HG03439 (cell line): Measurements from ENCODE around the gene PSORS1C2.
"Not testable (repeated sequence)": the region's sequence is repeated elsewhere in the genome, so short reads cannot be mapped to it uniquely, and the experiment has no call there.

Experiments
- ATAC-seq: cut with Tn5 transposase; IDR thresholded peaks from one replicate; pipeline ENCODE4 v1.9.1; 2021; ENCODE audit warnings: mild to moderate bottlenecking, moderate library complexity; ENCODE audit not compliant: unreplicated experiment

PSORS1C2 gene

GRCh38 chr6:31168606-31169005 is 29.7 kb upstream of the PSORS1C2 start:
- no peak for ATAC-seq

- no peak for ATAC-seq
Measured at GRCh38 chr6:31165986-31166385, 27.1 kb upstream of the PSORS1C2 start.

DNA sequence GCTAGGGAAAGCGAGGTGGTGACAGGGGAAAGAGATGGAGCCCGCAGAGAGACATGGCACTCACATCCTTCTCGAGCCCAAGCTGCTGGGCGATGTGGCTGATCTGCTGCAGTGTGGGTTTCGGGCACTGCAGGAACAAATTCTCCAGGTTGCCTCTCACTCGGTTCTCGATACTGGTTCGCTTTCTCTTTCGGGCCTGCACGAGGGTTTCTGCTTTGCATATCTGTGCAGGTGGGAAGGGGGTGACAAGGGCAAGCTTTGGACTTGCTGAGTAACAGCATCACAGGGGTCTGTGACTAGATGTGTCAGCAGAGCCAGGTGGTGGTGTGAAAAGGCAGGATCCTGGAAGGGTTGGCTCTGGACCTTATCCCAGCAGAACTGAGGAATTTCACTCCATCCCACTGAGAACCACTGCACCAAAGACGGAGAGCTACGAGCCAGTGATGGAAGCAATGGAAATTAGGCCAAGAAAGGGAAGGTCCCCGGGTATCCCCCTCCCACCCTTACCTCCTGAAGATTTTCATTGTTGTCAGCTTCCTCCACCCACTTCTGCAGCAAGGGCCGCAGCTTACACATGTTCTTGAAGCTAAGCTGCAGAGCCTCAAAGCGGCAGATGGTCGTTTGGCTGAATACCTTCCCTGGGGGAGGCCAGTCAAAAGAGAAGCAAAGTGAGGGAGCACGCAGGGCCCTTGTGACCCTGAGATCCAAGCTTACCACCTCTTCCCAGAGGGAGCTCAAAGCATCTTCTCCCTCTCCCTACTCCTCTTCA is 26.4 kb upstream of the PSORS1C2 start:
- ATAC-seq: peak; percentile 65

DNA sequence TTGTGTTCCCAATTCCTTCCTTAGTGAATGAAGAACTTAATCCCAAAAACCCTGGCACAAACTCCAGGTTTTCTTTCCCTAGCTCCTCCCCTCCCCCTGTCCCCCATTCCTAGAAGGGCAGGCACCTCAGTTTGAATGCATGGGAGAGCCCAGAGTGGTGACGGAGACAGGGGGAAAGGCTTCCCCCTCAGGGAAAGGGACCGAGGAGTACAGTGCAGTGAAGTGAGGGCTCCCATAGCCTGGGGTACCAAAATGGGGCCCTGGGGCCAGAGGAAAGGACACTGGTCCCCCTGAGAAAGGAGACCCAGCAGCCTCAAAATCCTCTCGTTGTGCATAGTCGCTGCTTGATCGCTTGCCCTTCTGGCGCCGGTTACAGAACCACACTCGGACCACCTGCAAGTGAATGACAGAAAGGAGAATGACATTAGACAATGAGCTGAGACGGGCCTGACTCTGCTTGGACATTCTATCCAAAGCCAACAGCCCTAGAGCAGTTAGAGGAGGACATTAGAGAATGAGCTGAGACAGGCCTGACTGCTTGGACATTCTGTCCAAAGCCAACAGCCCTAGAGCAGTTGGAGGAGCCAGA is 25.7 kb upstream of the PSORS1C2 start:
- ATAC-seq: not testable (repeated sequence)

DNA sequence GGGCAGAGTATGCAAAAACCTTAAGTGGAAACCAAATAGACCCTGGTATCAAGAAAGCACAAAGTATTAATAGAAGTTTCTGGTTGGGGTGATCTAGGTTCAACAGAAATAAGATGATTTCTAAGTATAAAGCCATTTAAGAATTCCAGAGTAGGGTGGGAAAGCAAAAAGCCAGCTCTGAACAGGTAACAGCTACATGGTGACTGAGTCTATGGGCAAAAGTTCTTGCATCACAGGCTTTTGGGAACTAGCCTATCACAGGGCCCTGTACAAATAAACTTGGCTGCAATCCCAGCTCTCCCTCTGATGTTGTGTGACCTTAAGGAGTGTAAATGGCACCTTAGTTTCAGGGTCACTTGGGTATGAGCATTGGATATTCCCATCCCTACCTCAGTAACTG is 25.1 kb upstream of the PSORS1C2 start:
- no peak for ATAC-seq

DNA sequence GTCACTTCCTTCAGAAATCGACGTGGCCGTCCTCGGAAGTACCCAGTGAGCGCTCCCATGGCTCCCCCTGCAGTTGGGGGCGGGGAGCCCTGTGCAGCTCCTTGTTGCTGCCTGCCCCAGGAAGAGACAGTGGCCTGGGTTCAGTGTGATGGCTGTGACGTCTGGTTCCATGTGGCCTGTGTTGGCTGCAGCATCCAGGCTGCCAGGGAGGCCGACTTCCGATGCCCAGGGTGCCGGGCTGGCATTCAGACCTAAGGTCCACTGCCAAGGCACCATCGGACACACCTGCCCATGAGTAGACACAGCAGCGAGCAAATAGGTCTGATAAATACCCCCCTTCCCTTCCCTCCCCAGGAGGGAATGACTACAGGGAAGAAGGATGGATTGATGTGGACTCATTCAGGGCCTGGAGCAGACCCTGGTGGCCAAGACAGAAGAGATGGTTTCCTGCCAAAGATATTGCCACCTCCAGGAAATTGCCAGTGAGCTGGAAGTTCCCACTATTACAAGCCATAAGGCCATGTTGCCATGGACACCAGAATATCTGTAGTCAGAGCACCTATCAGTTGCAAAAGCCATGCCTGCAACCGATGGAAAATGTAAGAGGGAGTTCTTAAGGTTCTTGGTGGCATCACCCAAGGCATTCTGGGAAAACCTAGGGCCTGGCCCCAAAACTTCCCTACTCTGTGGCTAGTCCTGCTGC is 23.7 kb upstream of the PSORS1C2 start:
- no peak for ATAC-seq

DNA sequence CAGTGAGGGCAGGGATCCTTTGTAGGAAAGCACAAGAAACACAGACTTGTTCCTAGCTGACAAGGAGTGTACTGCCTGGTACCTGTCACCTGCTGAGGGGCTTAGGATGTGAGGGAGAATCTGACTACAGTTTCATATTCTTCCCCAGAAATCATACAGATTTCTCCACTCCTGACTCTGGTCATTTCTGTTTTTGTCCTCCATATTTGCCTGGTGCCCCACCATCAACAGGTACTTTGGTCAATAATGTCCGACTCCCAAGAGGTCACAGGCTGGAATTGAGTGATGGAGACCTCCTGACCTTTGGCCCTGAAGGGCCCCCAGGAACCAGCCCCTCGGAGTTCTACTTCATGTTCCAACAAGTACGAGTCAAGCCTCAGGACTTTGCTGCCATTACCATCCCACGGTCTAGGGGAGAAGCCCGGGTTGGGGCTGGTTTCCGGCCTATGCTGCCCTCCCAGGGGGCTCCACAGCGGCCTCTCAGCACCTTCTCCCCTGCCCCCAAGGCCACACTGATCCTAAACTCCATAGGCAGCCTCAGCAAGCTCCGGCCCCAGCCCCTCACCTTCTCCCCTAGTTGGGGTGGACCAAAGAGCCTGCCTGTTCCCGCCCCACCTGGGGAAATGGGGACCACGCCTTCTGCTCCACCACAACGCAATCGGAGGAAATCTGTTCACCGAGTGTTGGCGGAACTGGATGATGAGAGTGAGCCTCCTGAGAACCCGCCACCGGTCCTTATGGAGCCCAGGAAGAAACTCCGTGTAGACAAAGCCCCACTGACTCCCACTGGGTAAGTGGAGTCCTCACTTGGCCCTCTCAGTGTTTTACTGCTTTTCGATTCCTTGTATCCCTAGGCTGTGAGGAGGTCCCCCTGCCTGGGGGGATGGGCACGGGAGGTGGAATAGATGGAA is 22.6 kb upstream of the PSORS1C2 start:
- no peak for ATAC-seq

DNA sequence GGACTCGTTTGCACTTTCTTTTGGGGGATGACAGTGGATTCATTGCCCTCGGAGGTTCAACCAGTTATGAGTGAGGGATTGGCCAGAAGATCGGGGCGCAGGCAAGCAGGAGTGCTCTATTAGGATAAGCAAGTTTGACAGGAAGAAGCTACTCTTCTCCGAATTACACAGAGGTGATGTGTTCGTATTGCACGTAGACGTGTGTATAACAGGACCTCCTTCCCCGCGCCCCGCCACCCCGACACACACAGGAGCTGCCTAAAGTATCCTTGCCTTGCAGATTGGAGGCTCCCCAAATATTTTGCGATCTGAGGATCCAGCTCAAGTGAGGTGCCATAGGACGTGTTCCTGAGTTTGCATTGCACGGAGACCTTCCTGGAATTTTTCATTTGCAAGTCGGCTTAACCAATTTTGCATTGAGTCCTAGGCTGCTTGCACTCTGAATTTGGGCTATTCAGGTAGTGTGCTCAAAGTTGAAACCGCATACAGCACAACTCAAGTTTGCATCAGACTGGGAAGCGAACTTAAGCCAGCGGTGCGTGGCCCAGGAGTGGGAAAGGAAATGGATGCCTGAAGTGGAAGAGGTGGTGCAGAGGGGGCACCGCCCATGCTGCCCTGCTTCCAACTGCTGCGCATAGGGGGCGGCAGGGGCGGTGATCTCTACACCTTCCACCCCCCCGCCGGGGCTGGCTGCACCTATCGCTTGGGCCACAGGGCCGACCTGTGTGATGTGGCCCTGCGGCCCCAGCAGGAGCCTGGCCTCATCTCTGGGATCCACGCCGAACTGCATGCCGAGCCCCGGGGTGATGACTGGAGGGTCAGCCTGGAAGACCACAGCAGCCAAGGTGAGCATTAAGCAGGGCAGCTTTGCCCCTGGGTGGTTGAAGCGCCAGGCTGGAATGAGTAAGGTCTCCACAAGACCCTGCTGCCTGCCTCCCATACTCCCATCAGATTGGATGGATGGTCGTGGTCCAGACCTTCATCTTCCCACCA is 20.3 kb upstream of the PSORS1C2 start:
- ATAC-seq: peak; percentile 6

- ATAC-seq: peak; percentile 78
Measured at GRCh38 chr6:31158140-31158862, 19.4 kb upstream of the PSORS1C2 start, which contains the start of gene TCF19. Gene TCF19, plus strand, starts transcription at chr6:31158589. Its CDS starts 881 bp downstream, at chr6:31159470.

DNA sequence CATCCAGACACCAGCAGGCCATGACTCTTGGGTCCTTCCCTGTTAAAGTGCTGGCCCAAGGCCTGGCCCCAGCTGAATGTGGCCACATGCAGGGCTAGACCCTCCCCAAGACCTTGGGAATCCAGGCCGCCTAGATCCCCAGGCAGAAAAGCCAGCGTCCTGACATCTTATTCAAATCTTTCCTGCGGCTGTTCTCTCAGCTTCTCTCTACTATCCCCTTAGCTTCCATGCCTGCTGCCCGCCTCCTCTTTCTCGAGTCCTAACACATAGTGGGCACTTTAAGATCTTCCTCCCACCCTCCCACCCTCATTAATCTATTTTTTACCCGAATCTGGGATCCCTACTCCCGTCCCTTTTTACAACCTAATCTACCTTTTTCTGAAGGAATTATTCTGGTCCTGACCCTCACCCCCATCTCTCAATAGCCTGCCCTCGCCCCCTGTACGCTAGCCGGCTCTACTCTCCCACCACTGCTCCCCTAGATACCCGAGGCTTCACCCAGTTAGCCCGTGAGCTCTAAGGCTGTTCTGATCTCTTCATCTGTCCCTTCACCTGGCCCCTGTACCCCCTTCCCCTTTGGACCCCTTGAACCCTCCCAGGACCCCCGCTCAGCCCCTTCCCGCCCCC is 18.8 kb upstream of the PSORS1C2 start, which contains the start of gene CCHCR1:
CCHCR1 (minus strand) TSS at position 290 of the 627 bp plus-strand sequence; CDS start at position 88, 202 bp downstream.
- no peak for ATAC-seq

DNA sequence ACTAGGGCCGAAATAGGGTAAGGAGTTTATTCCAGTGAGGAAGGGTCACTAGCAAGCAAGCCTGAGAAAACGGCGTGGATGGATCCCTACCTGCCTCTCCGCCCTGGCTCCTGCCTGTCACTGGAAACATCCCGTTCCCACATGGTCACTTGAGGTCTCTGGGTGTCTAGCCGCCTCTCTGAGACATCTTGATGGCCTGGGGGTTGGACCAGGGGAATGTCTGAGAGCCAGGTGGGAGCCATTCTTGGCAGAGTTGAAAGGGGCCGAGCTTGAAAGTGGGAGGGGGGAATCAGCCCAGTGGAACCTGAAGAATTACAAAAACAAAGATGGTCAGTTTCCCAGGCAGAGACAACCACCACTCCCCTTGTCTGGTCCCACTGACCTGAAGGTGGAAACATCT is 17.8 kb upstream of the PSORS1C2 start:
- ATAC-seq: no peak

GRCh38 chr6:31154436-31154835 is 15.6 kb upstream of the PSORS1C2 start:
- ATAC-seq: no peak

DNA sequence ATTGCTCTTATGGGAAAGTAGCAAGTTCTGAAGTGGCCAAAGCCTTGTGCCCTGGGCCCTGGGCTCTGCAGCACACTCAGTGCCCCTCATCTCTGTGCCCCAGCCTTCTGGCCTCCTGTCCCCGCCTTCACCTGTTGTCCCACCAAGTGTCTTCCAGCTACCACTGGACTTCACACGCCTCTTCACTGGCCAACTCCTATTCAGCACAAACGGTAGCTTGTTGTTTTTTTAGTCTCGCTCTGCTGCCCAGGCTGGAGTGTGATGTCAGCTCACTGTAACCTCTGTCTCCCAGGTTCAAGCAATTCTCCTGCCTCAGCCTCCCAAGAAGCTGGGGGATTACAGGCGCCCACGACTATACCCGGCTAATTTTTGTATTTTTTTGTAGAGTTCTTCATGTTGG is 13.9 kb upstream of the PSORS1C2 start:
- ATAC-seq: no peak

DNA sequence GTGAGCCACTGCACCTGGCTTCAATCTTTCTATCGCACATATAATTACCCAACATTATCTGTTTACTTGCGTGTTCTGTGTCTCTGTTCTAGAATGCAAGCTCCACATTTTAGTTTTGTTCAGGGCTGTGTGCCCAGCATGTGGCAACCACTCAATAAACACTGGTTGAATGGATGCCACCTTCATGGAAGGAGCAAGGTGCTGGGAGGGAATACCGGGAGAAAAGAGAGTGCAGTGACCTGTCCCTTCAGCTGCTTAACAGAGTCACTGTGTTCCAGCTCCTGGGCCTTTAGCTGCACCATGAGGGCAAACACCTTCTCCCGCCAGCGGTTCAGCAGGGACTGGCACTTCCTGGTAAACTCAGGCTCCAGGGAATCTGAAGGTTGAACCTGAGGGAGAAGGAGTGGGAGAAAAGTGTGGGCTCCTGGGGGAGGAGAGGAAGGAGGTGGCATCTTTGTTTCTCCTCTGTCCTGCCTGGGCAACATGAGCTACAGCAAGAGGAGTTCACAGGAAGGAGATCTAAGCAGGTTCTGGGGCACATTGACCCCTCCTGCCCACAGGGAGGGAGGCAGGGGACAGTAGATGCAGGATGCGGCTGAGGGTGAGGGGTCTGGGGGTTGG is 11.1 kb upstream of the PSORS1C2 start:
- ATAC-seq: no peak

DNA sequence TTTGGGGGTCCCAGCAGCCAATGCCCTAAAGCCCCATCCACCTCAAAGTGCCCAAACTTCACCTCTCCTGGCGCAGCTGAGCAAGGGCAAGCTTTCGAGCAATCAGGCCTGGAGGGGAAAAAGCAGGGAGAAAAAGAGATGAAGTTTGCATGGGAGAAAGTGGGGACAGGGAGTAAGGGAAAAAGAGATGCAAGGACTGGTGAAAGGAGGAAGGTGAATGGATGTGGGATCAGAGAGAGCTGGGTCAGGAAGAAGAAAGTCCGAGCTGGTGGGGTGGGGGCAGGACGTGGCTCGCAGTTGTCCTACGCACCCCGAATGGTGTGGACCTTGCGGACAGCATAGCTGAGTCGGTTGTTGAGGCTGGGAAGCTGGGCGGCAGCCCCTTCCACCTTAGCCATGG is 6.5 kb upstream of the PSORS1C2 start:
- no peak for ATAC-seq

GRCh38 chr6:31144970-31145340 is 6.1 kb upstream of the PSORS1C2 start:
- no peak for ATAC-seq

- no peak for ATAC-seq
Measured at GRCh38 chr6:31144296-31144969, 5.6 kb upstream of the PSORS1C2 start.

- no peak for ATAC-seq
Measured at GRCh38 chr6:31143148-31143547, 4.3 kb upstream of the PSORS1C2 start.
